ENCODE results near the gene LRRC14B.
A peak's percentile ranks its signal among the peaks of the same experiment; 100 is the strongest.
"Not testable (repeated sequence)": the region's sequence is repeated elsewhere in the genome, so short reads cannot be mapped to it uniquely, and the experiment has no call there.

The LRRC14B gene

DNA sequence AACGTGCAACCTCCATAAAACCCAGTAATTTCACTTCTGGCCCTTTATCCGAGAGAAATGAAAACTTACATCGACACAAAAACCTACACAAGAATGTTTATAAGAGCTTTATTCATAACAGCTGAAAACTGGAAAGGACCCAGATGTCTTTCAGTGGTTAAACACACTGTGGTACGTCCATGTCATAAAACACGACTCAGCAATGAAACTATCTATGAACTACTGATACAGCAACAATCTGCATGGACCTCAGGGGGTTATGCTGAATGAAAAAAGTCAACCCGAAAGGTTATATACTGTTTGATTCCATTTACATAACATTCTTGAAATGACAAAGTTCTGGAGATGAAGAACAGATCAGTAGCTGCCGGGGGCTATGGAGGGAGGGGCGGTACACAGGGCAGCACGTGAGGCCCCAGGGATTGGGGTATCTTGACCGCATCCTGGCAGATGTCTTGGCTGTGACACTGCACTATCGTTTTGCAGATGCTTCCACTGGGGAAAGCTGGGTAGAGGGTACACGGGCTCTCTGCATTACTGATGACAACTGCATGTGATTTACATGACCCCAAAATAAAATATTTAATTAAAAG, 22.6 kb downstream of the LRRC14B start:
- Mint-ChIP-seq H3K36me3 (ENCODE audit: low read depth) (peaks cover 23% of the 10 kb centered on the region), H3K27ac (no peak overlapping the region), H3K27me3 (ENCODE audit: low read depth) (no peaks in the 10 kb centered on the region), H3K4me1 (peaks cover 36% of the 10 kb centered on the region), H3K9me3 (no peaks in the 10 kb centered on the region), H3K4me3 (peak overlapping the region in 2 of 3 experiments; percentile 7 to 42)
- TF ChIP-seq, protein P1, sequence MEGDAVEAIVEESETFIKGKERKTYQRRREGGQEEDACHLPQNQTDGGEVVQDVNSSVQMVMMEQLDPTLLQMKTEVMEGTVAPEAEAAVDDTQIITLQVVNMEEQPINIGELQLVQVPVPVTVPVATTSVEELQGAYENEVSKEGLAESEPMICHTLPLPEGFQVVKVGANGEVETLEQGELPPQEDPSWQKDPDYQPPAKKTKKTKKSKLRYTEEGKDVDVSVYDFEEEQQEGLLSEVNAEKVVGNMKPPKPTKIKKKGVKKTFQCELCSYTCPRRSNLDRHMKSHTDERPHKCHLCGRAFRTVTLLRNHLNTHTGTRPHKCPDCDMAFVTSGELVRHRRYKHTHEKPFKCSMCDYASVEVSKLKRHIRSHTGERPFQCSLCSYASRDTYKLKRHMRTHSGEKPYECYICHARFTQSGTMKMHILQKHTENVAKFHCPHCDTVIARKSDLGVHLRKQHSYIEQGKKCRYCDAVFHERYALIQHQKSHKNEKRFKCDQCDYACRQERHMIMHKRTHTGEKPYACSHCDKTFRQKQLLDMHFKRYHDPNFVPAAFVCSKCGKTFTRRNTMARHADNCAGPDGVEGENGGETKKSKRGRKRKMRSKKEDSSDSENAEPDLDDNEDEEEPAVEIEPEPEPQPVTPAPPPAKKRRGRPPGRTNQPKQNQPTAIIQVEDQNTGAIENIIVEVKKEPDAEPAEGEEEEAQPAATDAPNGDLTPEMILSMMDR (IDR thresholded peaks at IDR 0.05; ENCODE audit: unreplicated experiment in 3 of 3) = no peak

DNA sequence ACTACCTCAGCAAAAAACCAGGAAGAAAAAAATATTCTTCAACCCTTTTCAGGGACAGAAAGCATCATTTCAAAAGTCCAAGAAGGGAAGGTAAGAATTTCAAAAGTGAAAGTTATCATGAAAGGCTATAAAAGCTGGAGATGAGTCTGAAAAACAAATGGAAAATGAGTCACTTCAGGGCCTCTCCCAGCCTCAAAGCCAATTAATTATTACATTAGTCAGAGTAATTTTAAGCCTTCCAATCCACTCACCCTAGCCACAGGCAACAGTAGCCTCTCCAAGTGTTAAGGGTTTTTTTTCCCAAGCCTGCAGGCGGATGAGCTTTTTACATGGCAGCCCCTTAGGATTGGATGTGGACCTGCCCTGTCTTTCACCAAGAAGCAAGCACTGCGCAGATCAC, 24.0 kb downstream of the LRRC14B start:
- Mint-ChIP-seq H3K4me1 (peaks cover 37% of the 10 kb centered on the region), H3K36me3 (ENCODE audit: low read depth) (peaks cover 23% of the 10 kb centered on the region), H3K4me3 (peak overlapping the region; percentile 56 to 80 (median 78))
- not testable (repeated sequence) for H3K27me3 Mint-ChIP-seq (ENCODE audit: low read depth); H3K27ac Mint-ChIP-seq; H3K9me3 Mint-ChIP-seq

DNA sequence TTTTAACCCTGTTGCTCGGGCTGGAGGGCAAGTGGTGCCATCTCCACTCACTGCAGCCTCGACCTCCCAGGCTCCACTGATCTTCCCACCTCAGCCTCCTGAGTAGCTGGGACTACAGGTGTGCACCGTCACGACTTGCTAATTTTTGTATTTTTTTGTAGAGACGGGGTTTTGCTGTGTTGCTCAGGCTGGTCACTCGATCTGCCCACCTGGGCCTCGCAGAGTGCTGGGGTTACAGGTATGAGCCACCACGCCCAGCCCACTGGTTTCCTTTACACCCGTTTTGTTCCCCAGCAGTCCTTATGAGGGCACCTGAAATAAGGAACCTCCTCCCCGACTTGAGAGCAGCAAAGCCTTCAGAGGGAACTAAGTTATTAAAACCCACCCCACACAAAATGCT, 24.8 kb downstream of the LRRC14B start:
- Mint-ChIP-seq H3K4me1 (peaks cover 39% of the 10 kb centered on the region), H3K4me3 (peak overlapping the region in 2 of 3 experiments; percentile 26 to 56), H3K36me3 (ENCODE audit: low read depth) (peaks cover 23% of the 10 kb centered on the region)
- not testable (repeated sequence) for H3K27me3 Mint-ChIP-seq (ENCODE audit: low read depth); H3K27ac Mint-ChIP-seq; H3K9me3 Mint-ChIP-seq

DNA sequence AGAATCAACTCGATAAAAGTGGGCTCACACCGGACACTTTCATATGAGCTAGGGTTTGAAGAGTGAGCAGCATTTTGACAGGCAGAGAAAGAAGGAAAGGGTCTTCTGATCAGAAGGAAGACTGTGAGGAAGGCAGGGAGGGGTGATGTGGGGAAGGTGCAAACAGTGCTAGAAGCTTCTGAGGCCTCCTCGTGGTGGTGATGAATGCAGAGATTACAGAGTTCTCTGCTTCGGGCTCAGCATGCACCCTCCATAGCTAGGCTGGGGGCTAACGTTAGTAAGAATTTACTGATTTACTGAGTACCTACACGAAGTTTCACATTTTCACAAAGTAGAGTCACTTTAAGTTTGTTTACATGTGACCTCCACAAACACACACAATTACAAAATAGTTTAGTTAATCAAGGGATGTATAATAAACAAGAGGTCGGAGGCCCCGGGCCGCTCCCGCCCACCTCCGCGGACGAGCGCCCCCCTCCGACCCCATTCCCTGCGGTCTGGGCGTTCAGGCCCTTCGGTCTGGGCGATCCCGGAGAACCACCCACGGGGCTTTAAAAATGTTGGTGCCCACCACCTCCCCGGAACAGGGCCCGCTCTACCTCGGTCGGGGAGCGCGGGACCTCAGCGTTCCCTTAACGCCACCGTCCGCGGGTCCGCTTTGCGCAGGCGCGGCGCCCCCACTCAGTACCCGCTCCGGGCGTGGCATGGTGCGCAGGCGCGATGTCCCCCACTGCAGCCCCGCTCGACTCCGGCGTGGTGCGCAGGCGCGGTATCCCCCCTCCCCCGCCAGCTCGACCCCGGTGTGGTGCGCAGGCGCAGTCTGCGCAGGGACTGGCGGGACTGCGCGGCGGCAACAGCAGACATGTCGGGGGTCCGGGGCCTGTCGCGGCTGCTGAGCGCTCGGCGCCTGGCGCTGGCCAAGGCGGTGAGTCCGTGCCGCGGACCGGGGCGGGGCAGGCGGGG, 26.5 kb downstream of the LRRC14B start, which contains the start of the genes CCDC127 and SDHA:
CCDC127 (minus strand) TSS at position 660 of the 963 bp plus-strand sequence. CDS start 1,304 bp downstream, outside the sequence.
SDHA (plus strand) TSS at position 827 of the 963 bp plus-strand sequence; CDS start at position 863, 36 bp downstream.
- Mint-ChIP-seq H3K27ac (peak within 1 kb of the TSS; percentile 81 to 96 (median 92)), H3K36me3 (ENCODE audit: low read depth) (peaks cover 23% of the 10 kb centered on the region), H3K4me1 (peaks cover 48% of the 10 kb centered on the region), H3K4me3 (peak within 1 kb of the TSS; percentile 94 to 99 (median 98))
- TF ChIP-seq, protein P1 (IDR thresholded peaks at IDR 0.05; ENCODE audit: unreplicated experiment in 3 of 3) = peak; percentile 24 to 54 (median 37)
- H3K27me3 Mint-ChIP-seq (ENCODE audit: low read depth); H3K9me3 Mint-ChIP-seq: not testable (repeated sequence)

DNA sequence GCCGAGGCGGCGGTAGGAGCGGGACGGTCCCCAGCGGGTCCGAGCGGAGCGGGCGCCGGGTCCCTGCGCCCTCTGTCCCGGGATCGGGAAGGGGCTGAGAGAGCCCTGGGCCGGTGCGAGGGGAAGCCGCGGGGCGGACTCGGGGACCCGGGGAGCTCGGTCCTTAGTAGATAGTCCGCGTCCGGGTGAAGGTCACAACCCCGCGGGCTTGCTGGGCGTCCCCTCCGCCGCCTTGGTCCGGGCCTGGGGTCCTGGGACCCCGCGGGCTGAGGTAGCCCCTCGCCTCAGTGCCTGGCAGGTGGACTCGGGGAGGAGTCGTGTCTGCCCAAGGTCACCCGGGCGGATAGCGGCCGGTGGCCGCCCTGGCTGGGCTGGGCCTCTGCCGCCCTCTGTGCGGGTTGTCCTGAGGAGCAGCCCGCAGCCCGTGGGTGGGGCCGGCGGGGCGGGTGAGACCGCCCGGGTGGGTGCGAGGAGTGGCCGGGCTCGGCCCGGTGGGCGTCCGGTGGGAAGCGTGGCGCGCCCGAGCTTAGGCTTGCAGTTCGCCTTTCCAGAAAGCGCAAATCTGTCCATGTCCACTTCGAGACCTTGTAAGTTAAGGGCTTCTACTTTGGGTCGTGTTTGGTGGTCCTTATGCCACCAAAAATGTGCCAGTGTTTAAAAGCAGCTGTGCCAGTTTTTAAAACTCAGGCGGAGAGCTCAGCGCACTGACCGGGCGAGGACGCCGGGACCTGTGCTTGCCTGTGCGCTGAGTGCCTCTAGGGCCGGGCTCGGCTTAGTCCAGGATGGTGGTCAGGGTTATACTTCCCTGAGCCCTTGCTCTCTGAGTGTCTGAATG, 27.4 kb downstream of the LRRC14B start:
- TF ChIP-seq, protein P1 (IDR thresholded peaks at IDR 0.05; ENCODE audit: unreplicated experiment in 3 of 3) = no peak
- Mint-ChIP-seq H3K9me3 (no peaks in the 10 kb centered on the region), H3K4me3 (peak overlapping the region; percentile 94 to 99 (median 98)), H3K27ac (peak overlapping the region; percentile 81 to 95 (median 88)), H3K27me3 (ENCODE audit: low read depth) (no peaks in the 10 kb centered on the region), H3K4me1 (peaks cover 47% of the 10 kb centered on the region), H3K36me3 (ENCODE audit: low read depth) (peaks cover 22% of the 10 kb centered on the region)

DNA sequence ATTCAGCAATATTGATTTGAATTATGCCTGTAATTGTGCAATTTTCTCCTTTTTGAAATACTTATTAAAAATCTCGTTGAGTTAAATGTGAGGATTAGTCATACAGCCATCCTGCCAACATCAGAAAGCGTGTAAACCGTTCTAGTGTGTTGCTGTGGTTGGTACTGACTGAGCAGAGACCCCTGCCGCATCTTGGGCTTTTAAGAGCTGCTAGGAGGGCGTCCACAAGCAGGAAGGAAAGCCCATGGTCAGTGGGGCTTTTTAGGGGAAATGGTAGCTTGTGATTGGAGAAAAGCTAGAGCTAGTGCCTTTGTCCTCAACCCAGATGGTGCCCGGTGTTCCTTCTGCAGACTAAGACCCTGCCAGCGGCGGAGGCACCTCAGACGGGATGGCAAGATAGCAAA, 28.2 kb downstream of the LRRC14B start:
- Mint-ChIP-seq H3K9me3 (no peaks in the 10 kb centered on the region), H3K4me3 (peak overlapping the region; percentile 93 to 99 (median 98)), H3K27ac (peak overlapping the region in 2 of 3 experiments; percentile 81 to 95), H3K4me1 (peaks cover 43% of the 10 kb centered on the region), H3K27me3 (ENCODE audit: low read depth) (no peaks in the 10 kb centered on the region), H3K36me3 (ENCODE audit: low read depth) (peaks cover 17% of the 10 kb centered on the region)
- TF ChIP-seq, protein P1 (IDR thresholded peaks at IDR 0.05; ENCODE audit: unreplicated experiment in 3 of 3) = no peak
